Activated CD4-positive, alpha-beta T cell treated with anti-CD3 and anti-CD28 coated beads for 36 hours (primary cell): Measurements from ENCODE around the gene B9D2. TPM values are rescaled to one million over a fixed set of nuclear protein-coding genes. Genes with fewer than 3 reads are reported as not detected.

Experiments
- ATAC-seq: fragments of 200-7000 bp; cut with Tn5 transposase; one replicate; pipeline ENCODE4 v1.10.0; 2021; ENCODE audit warnings: mild to moderate bottlenecking, moderate library complexity
- CTCF ChIA-PET: fragments of 350-600 bp; sonication (Branson Sonifier 250); formaldehyde crosslinking; loops from one replicate; lab custom pipeline; 2021; ENCODE audit warnings: antibody characterized with exemption; lab: Charles Lee
- POLR2A ChIA-PET: fragments of 350-600 bp; sonication (Branson Sonifier 250); formaldehyde crosslinking; loops from one replicate; lab custom pipeline; 2021; ENCODE audit warnings: antibody characterized with exemption, inconsistent platforms; lab: Charles Lee
- DNase-seq: peaks from one replicate; pipeline ENCODE4 v3.0.0-alpha.2; 2020
- H3K27ac Mint-ChIP-seq: one replicate; pipeline ENCODE4 v1.8.0; 2021; ENCODE audit warnings: mixed read lengths
- H3K27me3 Mint-ChIP-seq: one replicate; pipeline ENCODE4 v1.8.0; 2021; ENCODE audit warnings: mixed read lengths
- H3K36me3 Mint-ChIP-seq: one replicate; pipeline ENCODE4 v1.8.0; 2021; ENCODE audit warnings: low read depth, mixed read lengths
- H3K4me1 Mint-ChIP-seq: one replicate; pipeline ENCODE4 v1.8.0; 2021; ENCODE audit warnings: mixed read lengths
- H3K4me3 Mint-ChIP-seq: one replicate; pipeline ENCODE4 v1.8.0; 2021; ENCODE audit warnings: mild to moderate bottlenecking, moderate library complexity, mixed read lengths
- H3K9me3 Mint-ChIP-seq: one replicate; pipeline ENCODE4 v1.8.0; 2021; ENCODE audit warnings: low read depth, mixed read lengths
- intact Hi-C, 2 experiments: fragments of 100-400 bp; cut with DNase I in 1 of 2; cut with micrococcal nuclease in 1 of 2; formaldehyde crosslinking; loops; one replicate each; pipeline versions ENCODE4 v1.14.2 to v1.15.1; 2022 to 2024; cut with DNase I, micrococcal nuclease
- total RNA-seq, 2 experiments: library from RNA; stranded (reverse); gene quantifications; one replicate each; pipeline ENCODE4 v1.2.3, GENCODE V29; 2021

The B9D2 gene
- total RNA-seq, 2 experiments from 2014 or later, result 4.0 to 5.2 TPM

DNA sequence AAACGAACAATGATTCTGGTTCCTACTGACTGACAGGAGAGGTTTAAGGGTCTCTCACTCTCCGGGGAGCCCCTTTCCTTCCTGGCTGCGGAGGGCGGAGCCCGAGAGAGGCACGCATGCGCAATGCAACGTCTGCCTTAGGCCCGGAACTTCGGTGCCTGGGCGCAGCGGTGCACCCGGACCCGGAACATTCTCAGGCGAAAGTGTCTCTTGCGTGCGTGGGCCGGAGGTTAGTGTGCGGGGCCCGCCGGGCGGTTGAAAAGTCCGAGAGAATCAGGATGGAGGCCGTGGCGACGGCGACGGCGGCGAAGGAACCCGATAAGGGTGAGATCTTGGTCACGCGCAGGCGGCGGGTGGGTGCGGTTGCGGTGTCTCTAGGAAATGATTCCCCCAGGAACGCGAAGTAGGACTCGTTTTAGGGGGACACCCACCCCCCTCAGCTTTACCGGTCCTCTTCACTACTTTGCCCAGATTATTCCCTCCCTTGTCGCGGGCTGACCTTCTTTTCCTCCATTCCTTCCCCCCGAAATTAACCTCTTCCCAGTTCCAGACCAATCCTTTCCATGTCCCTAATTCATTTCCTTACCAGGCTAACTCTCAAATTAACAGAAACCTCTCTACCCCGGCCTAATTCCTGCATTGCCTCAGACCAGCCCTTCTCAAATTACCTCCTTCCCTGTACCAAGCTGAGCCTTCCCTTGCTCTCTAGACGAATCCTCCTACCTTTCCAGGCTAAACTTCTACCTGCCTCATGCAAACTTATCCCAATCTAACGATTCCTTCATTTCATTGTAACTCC, 53.7 kb downstream of the B9D2 start, which contains the start of gene CCDC97:
TSS of gene CCDC97 (plus strand) at position 140 of the 799 bp plus-strand sequence. CDS start at position 279, 139 bp downstream.
- ATAC-seq, result peak; percentile 66
- Mint-ChIP-seq H3K36me3 (peaks cover 27% of the 10 kb centered on the region), H3K4me1 (peaks cover 62% of the 10 kb centered on the region), H3K27me3 (no peaks in the 10 kb centered on the region), H3K27ac (peak within 1 kb of the TSS; percentile 97), H3K9me3 (no peaks in the 10 kb centered on the region), H3K4me3 (peak within 1 kb of the TSS; percentile 91)
- POLR2A ChIA-PET, result interaction anchor here (0.7 to 1.0 kb wide), 2 partner anchors 47 to 84 kb away, joined by 3 to 9 read pairs; partner anchors contain the start of gene HNRNPUL1
- intact Hi-C loops, result loop anchor here (1.0 to 5.0 kb wide), 9 partner anchors 14 to 511 kb away; partner anchors contain the start of genes B9D2 (in 1 of the 2), BCKDHA (in 1 of the 2), DMAC2 (in 1 of the 2) and EGLN2 (in 1 of the 2)
- CTCF ChIA-PET, result interaction anchor here (1.0 to 3.4 kb wide), 7 partner anchors 9 to 106 kb away, joined by 3 to 36 read pairs (median 4); no protein-coding TSS in a partner anchor
- peak; percentile 92 for DNase-seq

DNA sequence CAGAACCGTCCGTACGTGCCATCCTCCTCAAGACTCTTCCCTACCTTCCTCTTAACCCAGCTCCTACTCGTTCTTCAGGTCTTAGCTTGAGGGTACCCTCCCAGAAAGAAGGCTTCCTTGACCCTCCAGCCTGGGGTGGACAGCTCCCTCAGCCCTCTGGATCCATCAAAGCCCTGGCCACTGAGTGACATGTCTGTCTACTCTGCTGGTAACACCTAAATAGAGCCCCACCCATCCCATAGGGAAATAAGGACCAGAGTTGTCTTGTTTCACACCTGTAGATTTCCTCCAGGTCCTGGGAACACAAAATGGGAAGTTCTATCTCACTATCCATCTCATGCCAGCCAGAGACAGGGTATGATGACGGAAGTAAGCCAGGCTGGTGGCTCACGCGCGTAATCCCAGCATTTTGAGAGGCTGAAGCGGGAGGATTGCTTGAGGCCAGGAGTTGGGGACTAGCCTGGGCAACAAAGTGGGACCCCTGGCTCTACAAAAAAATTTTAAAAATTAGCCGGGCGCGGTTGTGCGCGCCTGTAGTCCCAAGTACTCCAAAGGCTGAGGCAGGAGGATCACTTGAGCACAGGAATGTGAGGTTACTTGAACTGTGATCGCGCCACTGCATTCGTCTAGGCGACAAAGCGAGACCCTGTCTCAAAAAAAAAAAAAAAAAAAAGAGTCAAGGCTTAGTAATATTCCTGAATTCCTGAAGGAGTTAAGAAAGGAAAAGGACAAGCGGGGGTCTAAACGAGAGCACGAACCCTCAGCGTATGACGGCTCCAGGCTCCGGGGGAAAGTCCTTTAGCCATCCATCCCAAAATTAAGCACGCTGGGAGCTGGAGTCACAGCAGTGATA, 54.5 kb downstream of the B9D2 start:
- ATAC-seq, result peak; percentile 5
- CTCF ChIA-PET, result interaction anchor here (0.6 to 3.4 kb wide), 25 partner anchors 8 to 559 kb away, joined by 3 to 36 read pairs (median 4); partner anchors contain the start of genes B9D2 and HNRNPUL1

DNA sequence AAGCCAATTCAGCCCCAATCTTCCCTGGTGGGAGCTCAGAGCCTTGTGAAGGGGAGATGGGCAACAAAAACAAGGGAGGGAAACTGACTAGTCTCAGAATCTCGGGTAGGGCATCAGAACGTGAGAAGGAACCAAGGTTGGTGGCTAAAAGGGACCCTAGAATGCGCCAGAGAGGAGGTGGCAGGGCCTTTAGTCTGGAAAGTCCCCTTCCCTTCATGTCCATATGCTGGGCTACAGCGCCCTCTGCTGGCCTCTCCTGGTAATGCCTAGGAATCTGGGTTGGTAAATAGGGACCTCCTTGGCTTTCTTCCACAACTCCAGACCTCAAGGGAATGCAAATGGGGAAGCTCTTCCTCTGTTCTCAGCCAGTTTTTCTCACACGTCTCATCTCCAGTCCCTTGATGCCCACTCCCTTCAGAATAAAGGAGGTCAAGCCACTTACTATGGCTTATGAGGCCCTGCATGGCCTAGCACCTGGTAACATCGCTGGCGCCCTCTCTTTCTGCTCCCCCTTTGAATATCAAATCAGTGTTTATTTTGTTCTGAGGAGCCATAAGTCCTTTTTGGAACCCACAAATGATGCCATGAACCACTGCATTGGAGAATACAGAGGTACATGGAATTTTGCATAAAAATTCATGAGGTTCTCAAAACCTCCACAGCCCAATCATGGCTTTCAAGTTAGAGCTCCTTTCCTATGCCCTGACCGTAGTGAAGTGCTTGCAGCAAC, 55.3 kb downstream of the B9D2 start:
- peak; percentile 95 for DNase-seq
- Mint-ChIP-seq H3K4me3 (peak overlapping the region; percentile 91), H3K27ac (peak overlapping the region; percentile 97), H3K27me3 (no peaks in the 10 kb centered on the region), H3K9me3 (no peaks in the 10 kb centered on the region), H3K36me3 (peaks cover 39% of the 10 kb centered on the region), H3K4me1 (peaks cover 78% of the 10 kb centered on the region)
- ChIA-PET CTCF (interaction anchor here (0.6 to 3.4 kb wide), 37 partner anchors 9 to 651 kb away, joined by 3 to 36 read pairs (median 4); partner anchors contain the start of genes B9D2 and HNRNPUL1), POLR2A (interaction anchor here (0.6 to 2.8 kb wide), 6 partner anchors 12 to 288 kb away, joined by 3 to 22 read pairs (median 4); partner anchors contain the start of gene HNRNPUL1)
- intact Hi-C loops, result loop anchor here (1.0 to 5.0 kb wide), 6 partner anchors 46 to 591 kb away; partner anchors contain the start of genes COQ8B (in 1 of the 2) and ITPKC (in 1 of the 2)
- ATAC-seq, result peak; percentile 50

More for the DNA sequence above, 54.5 kb downstream of the B9D2 start:
- H3K4me3 Mint-ChIP-seq, result peak overlapping the region; percentile 91
- POLR2A ChIA-PET, result interaction anchor here (0.6 to 2.8 kb wide), 7 partner anchors 19 to 289 kb away, joined by 3 to 22 read pairs (median 3); partner anchors contain the start of gene HNRNPUL1
- peak overlapping the region; percentile 97 for H3K27ac Mint-ChIP-seq
- H3K36me3 Mint-ChIP-seq, result peaks cover 35% of the 10 kb centered on the region
- no peaks in the 10 kb centered on the region for H3K27me3 Mint-ChIP-seq
- no peaks in the 10 kb centered on the region for H3K9me3 Mint-ChIP-seq
- intact Hi-C loops, result loop anchor here (1.0 to 5.0 kb wide), 12 partner anchors 15 to 592 kb away; partner anchors contain the start of genes B9D2 (in 1 of the 2), BCKDHA (in 1 of the 2), COQ8B (in 1 of the 2) and DMAC2 (in 1 of the 2)
- H3K4me1 Mint-ChIP-seq, result peaks cover 71% of the 10 kb centered on the region
- DNase-seq, result peak; percentile 41

DNA sequence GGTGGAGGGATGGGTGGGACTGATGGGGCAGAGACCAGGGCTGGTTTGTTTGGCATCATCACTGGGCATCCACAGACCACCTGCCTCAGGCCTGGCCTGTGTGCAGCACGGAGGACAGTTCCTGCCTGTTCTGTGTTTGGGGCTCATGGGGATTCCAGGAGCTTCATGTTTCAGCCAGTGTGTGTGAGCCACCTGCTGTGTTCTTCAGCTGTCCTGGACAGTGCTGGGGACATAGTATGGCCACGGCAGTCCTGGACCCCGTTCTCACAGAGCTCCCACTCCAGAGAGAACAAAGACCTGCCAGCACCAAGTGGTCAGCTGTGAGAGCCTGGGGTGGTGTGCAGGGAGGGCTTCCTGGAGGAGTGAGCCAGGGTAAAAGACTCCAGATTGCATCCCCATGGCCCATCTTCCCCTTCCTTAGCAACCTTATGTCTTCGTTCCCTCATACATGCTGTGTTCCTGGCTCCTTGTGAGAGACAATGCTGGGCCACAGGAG, 55.9 kb downstream of the B9D2 start:
- Mint-ChIP-seq H3K27me3 (no peaks in the 10 kb centered on the region), H3K9me3 (no peaks in the 10 kb centered on the region), H3K27ac (peak overlapping the region; percentile 97), H3K36me3 (peaks cover 38% of the 10 kb centered on the region), H3K4me3 (peak overlapping the region; percentile 91), H3K4me1 (peaks cover 78% of the 10 kb centered on the region)
- no peak for DNase-seq
- ATAC-seq, result no peak
- intact Hi-C loops, result loop anchor here (1.0 to 5.0 kb wide), 6 partner anchors 46 to 591 kb away; partner anchors contain the start of genes COQ8B (in 1 of the 2) and ITPKC (in 1 of the 2)
- POLR2A ChIA-PET, result interaction anchor here (1.4 to 2.8 kb wide), 2 partner anchors 11 to 45 kb away, joined by 4 to 22 read pairs; partner anchors contain the start of gene HNRNPUL1
- CTCF ChIA-PET, result interaction anchor here (0.6 to 3.4 kb wide), 24 partner anchors 9 to 844 kb away, joined by 3 to 36 read pairs (median 4); partner anchors contain the start of genes B9D2 and HNRNPUL1

DNA sequence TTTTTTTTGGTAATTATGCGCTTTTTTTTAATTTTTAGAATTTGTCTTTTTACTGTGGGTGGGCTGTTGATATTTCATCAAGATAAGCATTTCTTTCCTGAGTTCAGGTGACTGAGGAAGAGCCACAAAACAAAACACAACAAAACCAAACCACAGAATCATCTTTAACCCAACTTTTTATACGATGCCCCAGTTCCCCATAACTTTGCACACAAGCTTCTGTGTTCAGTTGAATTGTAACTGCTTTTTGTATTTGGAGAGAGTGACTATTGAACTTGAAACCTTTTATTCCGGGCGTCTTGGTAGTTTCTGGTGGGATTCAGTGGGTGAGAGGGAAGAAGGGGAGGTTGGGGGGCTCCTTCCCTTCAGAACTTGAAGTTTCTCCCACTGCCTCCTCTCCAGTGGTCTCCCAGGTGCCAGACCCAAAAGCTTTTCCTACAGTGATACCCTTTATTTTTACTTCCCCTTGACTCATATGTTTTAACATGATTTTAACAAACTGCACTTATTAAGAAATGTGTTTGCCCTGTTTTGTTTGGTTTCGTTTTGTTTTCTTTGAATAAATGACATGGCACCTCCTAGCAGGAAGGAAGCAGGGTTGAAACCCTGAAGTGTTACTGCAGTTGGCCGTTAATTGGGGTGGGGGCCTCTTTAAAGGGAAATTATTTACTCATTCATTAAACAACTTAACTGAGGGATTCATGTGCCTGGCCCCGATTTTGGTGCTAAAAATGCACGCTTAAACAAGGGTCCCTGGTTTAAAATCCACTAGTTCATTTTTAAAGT, 56.7 kb downstream of the B9D2 start:
- Mint-ChIP-seq H3K27me3 (no peaks in the 10 kb centered on the region), H3K4me1 (peaks cover 84% of the 10 kb centered on the region), H3K9me3 (no peaks in the 10 kb centered on the region), H3K36me3 (peaks cover 41% of the 10 kb centered on the region), H3K27ac (peak overlapping the region; percentile 97), H3K4me3 (peak overlapping the region; percentile 8)
- DNase-seq (no peak), ATAC-seq (no peak)
- ChIA-PET CTCF (interaction anchor here (0.7 to 3.4 kb wide), 14 partner anchors 9 to 843 kb away, joined by 3 to 36 read pairs (median 4); partner anchors contain the start of genes B9D2 and HNRNPUL1), POLR2A (interaction anchor here (0.6 to 2.8 kb wide), 3 partner anchors 11 to 585 kb away, joined by 4 to 22 read pairs (median 4); partner anchors contain the start of gene HNRNPUL1)
- intact Hi-C loops, result loop anchor here in 1 of 2 experiments (5.0 kb wide), 1 partner anchor 590 kb away; the partner anchor contains the start of genes COQ8B and ITPKC

DNA sequence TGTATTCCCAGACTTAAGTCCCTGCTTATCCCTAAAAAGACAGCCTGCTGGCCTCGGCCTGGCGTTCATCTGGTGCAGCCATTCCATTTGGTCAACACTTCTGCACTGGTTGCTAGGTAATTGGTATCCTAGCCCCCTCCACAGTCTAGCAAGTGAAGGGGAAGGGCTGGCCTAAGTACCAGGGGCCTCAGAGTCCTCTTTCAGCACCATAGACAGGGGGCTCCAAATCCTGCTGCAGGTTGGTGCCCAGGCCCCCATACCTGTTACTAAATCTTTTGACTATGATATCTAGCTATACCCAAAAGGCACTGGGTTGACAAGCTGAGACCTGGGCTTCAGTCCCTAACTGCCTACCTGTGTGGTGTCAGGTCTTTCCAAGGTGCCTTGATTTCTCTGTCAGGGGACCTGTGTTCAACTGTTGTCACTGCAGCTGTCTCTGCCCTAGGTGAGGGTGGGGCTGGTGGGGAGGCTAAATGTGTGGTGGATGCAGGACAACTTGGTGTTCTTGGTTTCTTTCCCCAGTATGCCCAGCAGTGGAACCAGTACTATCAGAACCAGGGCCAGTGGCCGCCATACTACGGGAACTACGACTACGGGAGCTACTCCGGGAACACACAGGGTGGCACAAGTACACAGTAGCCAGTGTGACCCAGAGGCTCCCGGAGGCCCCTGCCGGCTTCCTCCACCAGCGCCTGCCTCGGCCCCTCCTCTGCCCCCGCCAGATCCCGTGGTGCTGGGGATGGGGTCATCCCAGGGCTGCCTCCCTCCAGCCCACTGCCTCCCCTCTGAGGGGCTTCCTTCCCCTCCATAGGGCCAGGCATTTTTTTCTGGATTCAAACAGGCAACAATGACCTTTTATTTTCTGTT, 57.8 kb downstream of the B9D2 start:
- Mint-ChIP-seq H3K9me3 (no peaks in the 10 kb centered on the region), H3K4me1 (peaks cover 86% of the 10 kb centered on the region), H3K27ac (peak overlapping the region; percentile 97), H3K36me3 (peaks cover 45% of the 10 kb centered on the region), H3K4me3 (peak overlapping the region; percentile 8), H3K27me3 (no peaks in the 10 kb centered on the region)
- ChIA-PET POLR2A (interaction anchor here (0.8 kb wide), 1 partner anchor 42 kb away, joined by 4 read pairs; the partner anchor contains the start of gene HNRNPUL1), CTCF (interaction anchor here (0.9 to 2.8 kb wide), 5 partner anchors 40 to 179 kb away, joined by 3 to 15 read pairs (median 4); partner anchors contain the start of gene HNRNPUL1)
- ATAC-seq (no peak), DNase-seq (no peak)
- intact Hi-C loops, result loop anchor here in 1 of 2 experiments (5.0 kb wide), 1 partner anchor 589 kb away; the partner anchor contains the start of genes COQ8B and ITPKC

DNA sequence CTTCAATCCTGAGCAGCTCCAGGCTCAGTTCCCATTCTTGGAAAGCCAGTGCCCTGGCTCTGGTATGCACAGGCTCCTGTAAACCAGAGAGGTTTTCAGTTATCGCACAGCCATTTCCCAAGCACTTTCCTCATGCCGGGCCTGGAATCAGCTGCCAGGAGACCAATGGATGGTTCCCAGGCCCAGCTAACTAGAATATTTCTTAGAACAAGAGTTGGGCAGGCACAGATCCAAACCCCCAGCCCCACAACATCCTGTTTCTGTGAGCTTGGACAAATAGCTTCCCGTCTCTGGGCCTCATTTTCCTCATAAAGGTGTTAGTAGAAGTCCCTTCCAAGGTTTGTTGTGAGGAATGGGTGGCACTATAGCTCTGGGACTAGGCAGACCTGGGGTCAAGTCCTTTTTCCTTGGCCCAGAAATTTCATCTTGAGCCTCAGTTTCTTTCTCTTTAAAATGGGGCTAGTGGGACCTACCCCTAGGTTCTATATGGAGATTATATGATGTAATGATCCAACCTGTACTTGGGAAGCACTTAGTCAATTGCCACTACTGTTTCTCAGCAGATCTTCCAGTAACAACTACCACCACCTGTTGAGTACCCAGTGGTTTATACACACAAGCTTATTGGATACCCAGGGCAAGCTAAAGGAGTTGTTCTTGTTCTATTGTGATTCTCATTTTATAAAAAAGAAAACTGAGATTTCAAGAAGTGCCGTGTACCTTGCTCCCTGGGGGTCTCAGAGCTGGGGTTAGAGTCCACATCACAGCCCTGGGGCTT, 59.1 kb downstream of the B9D2 start:
- CTCF ChIA-PET, result interaction anchor here (0.6 to 2.8 kb wide), 7 partner anchors 10 to 329 kb away, joined by 3 to 15 read pairs (median 3); partner anchors contain the start of gene HNRNPUL1
- H3K4me3 Mint-ChIP-seq, result no peak overlapping the region
- POLR2A ChIA-PET, result no interaction called here
- intact Hi-C loops, result loop anchor here in 1 of 2 experiments (5.0 kb wide), 1 partner anchor 588 kb away; the partner anchor contains the start of genes COQ8B and ITPKC
- ATAC-seq (no peak), DNase-seq (peak; percentile 3)
- no peaks in the 10 kb centered on the region for H3K9me3 Mint-ChIP-seq
- H3K27me3 Mint-ChIP-seq, result no peaks in the 10 kb centered on the region
- H3K36me3 Mint-ChIP-seq, result peaks cover 58% of the 10 kb centered on the region
- H3K27ac Mint-ChIP-seq, result peak overlapping the region; percentile 72
- H3K4me1 Mint-ChIP-seq, result peaks cover 93% of the 10 kb centered on the region
